Heart left ventricle (tissue), 13 donors: ENCODE results near the gene ODAD4.

Source experiments
- POLR2A ChIP-seq, 2 donors: fragments of 450-650 bp; IDR thresholded peaks; one replicate each; pipeline ENCODE4 v1.6.1; 2017; ENCODE audit warnings: antibody characterized with exemption in 2 of 2, mild to moderate bottlenecking in 2 of 2, moderate library complexity in 2 of 2
- TF ChIP-seq, protein P1 (sequence below), 12 donors: fragments of 200-600 bp; sonication (generic) in 4 of 12; IDR thresholded peaks; one replicate each; pipeline versions ENCODE4 v1.5.0 to v1.8.0; 2018 to 2022; ENCODE audit warnings: antibody characterized with exemption in 12 of 12, mild to moderate bottlenecking in 5 of 12
- donor health status: ischemic (EF 13 %, LVEDD 7.1; RV severe dilation, severe dysfunction).
- donor health status: DM: no; HTN: yes; CAD: no.
- donor health status: DM: no; HTN: no; CAD: no.
- donor health status: ischemic (EF 25% LVEDD 6.9; RV normal size, moderate dysfunction).
- donor health status: ischemic (EF 25% LVEDD 5.7; RV mildly dilated, moderate dysfunction).
- donor health status: ischemic (EF 35%, LVEDD 5.7; RV mildly dilated, moderate dysfunction).
- donor health status: nonischemic (EF 11% LVEDD 7.7; RV severe dilation, severe dysfunction).
- donor health status: DM: yes; HTN: yes; CAD: no.
- donor health status: PGD.
- donor health status: ischemic (EF 29% LVEDD 5.4; RV normal size, mild dysfunction).
- donor health status: nonischemic (EF 23%, LVEDD 6.1; RV moderate dilation, normal function).

GRCh38 chr17:41909088-41909487 is 21.3 kb upstream of the ODAD4 start:
- TF ChIP-seq, protein P1, sequence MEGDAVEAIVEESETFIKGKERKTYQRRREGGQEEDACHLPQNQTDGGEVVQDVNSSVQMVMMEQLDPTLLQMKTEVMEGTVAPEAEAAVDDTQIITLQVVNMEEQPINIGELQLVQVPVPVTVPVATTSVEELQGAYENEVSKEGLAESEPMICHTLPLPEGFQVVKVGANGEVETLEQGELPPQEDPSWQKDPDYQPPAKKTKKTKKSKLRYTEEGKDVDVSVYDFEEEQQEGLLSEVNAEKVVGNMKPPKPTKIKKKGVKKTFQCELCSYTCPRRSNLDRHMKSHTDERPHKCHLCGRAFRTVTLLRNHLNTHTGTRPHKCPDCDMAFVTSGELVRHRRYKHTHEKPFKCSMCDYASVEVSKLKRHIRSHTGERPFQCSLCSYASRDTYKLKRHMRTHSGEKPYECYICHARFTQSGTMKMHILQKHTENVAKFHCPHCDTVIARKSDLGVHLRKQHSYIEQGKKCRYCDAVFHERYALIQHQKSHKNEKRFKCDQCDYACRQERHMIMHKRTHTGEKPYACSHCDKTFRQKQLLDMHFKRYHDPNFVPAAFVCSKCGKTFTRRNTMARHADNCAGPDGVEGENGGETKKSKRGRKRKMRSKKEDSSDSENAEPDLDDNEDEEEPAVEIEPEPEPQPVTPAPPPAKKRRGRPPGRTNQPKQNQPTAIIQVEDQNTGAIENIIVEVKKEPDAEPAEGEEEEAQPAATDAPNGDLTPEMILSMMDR (IDR thresholded peaks at IDR 0.05) = no peak
- no peak for TF ChIP-seq POLR2A (IDR thresholded peaks at IDR 0.05)
